Epithelial cell of proximal tubule (primary cell): Measurements from ENCODE around the gene TRIM9. TPM values are rescaled to one million over a fixed set of nuclear protein-coding genes. Genes with fewer than 3 reads are reported as not detected.

ENCODE experiments used
- DNase-seq: peaks from one replicate; pipeline ENCODE4 v3.0.0-alpha.2; 2011; ENCODE audit warnings: low read depth
- H3K4me3 ChIP-seq: 2 replicates; pipeline ENCODE4 v1.5.1; 2011; ENCODE audit warnings: low read depth, mild to moderate bottlenecking, low read length
- CTCF ChIP-seq: conservative IDR thresholded peaks from 2 replicates; pipeline ENCODE4 v1.5.1; 2012; ENCODE audit warnings: low read depth, mild to moderate bottlenecking, low read length
- total RNA-seq: library from RNA; depleted of rRNA; stranded (reverse); fragments of >200 nt; gene quantifications from 2 replicates; pipeline ENCODE4 v1.2.3, GENCODE V29; 2015

Gene TRIM9
- total RNA-seq, 1 donor from 2014 or later, result 0.69 TPM

- no peak for DNase-seq
- TF ChIP-seq CTCF, result no peak
These were observed 109.6 kb downstream of the TRIM9 start for GRCh38 chr14:50985124-50985858.

GRCh38 chr14:50984036-50984710 is 110.7 kb downstream of the TRIM9 start:
- no peak for TF ChIP-seq CTCF
- no peak overlapping the region for H3K4me3 ChIP-seq
- DNase-seq, result no peak

More at GRCh38 chr14:50985124-50985858, 109.6 kb downstream of the TRIM9 start:
- H3K4me3 ChIP-seq, result no peak overlapping the region

- no peak overlapping the region for H3K4me3 ChIP-seq
- no peak for DNase-seq
- TF ChIP-seq CTCF, result no peak
These were observed 114.7 kb downstream of the TRIM9 start for GRCh38 chr14:50979941-50980850.

GRCh38 chr14:50978888-50979287 is 116.0 kb downstream of the TRIM9 start:
- DNase-seq, result no peak
- H3K4me3 ChIP-seq, result no peak overlapping the region
- no peak for TF ChIP-seq CTCF

- no peak for TF ChIP-seq CTCF
- no peak for DNase-seq
- no peak overlapping the region for H3K4me3 ChIP-seq
These were observed 116.4 kb downstream of the TRIM9 start for GRCh38 chr14:50978529-50978871.

- no peak overlapping the region for H3K4me3 ChIP-seq
- DNase-seq, result no peak
- TF ChIP-seq CTCF, result no peak
These were observed 116.9 kb downstream of the TRIM9 start for GRCh38 chr14:50977863-50978528.
